ENCODE measurements around the gene GTF2H4. TPM values are rescaled to one million over a fixed set of nuclear protein-coding genes. Genes with fewer than 3 reads are reported as not detected.

Gene GTF2H4
- total and polyA plus RNA-seq, 2 of the 8 experiments (the other 6 are each of a cell fraction or from before 2014, with no cell fraction given): 42.3 to 53.4 TPM

DNA sequence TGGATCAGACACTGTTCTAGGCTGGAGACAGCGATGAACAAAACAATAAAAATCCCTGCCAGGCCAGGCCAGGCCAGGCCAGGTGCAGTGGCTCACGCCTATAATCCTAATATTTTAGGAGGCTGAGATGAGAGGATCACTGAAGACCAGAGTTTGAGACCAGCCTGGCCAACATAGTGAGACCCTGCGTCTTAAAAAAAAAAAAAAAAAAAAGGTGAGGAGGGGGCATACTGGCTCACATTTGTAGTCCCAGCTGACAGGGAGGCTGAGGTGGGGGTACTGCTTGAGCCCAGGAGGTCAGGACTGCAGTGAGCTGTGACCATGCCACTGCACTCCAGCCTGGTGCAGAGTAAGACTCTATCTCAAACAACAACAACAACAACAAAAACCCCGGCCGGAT is 37.3 kb downstream of the GTF2H4 start:
- H3K27ac ChIP-seq (ENCODE audit: low read depth, low read length): no peak overlapping the region
- H3K18ac ChIP-seq (ENCODE audit: extremely low read depth, low read length): no peak overlapping the region
- H3K4me1 ChIP-seq (replicated peaks in 1 of 4; ENCODE audit: control insufficient read depth in 3 of 4, insufficient read depth in 4 of 4, low read length in 3 of 4): peaks cover 6 to 9% (median 8%) of the 10 kb centered on the region in 4 experiments
- no peak overlapping the region for H2BK15ac ChIP-seq (ENCODE audit: low read length)
- H4K20me1 ChIP-seq (replicated peaks in 1 of 2; ENCODE audit: control insufficient read depth in 1 of 2, insufficient read depth in 2 of 2, low read length in 2 of 2): no peaks in the 10 kb centered on the region
- H3K36me3 ChIP-seq (ENCODE audit: control insufficient read depth in 2 of 4, insufficient read depth in 4 of 4, low read length in 3 of 4): no peaks in the 10 kb centered on the region
- H3K9ac ChIP-seq (replicated peaks in 1 of 4; ENCODE audit: extremely low read depth in 1 of 4, low read depth in 3 of 4, low read length in 3 of 4): no peak overlapping the region
- no peaks in the 10 kb centered on the region for H3K9me3 ChIP-seq (ENCODE audit: insufficient read depth in 2 of 2, low read depth in 1 of 2, low read length in 1 of 2)
- H3K4ac ChIP-seq (replicated peaks; ENCODE audit: insufficient read length, low read depth, low read length): no peak overlapping the region
- DNase-seq (ENCODE audit: low read depth in 1 of 2, low spot score in 2 of 2) (no peak), FAIRE-seq (no peak)
- no peak overlapping the region for H3K23ac ChIP-seq (ENCODE audit: insufficient read length)
- no peak overlapping the region for H3K4me2 ChIP-seq (ENCODE audit: insufficient read depth in 1 of 2, low read depth in 2 of 2, low read length in 2 of 2)
- no peak overlapping the region for H4K91ac ChIP-seq (replicated peaks; ENCODE audit: insufficient read length, low read length)
- TF ChIP-seq KDM4A (IDR thresholded peaks at IDR 0.05; ENCODE audit: low read depth, low read length, severe bottlenecking) (no peak), RBBP5 (IDR thresholded peaks at IDR 0.05; ENCODE audit: borderline replicate concordance, low read depth, low read length) (no peak), MAFK (IDR thresholded peaks at IDR 0.05; ENCODE audit: low read depth, low read length) (no peak), YY1 (IDR thresholded peaks at IDR 0.05; ENCODE audit: low read depth, low read length) (no peak), SAP30 (IDR thresholded peaks at IDR 0.05; ENCODE audit: insufficient read depth, insufficient replicate concordance, low read length) (no peak), SIRT6 (IDR thresholded peaks at IDR 0.05; ENCODE audit: low read length) (no peak), SP1 (IDR thresholded peaks at IDR 0.05; ENCODE audit: low read depth, low read length) (no peak), SIX5 (IDR thresholded peaks at IDR 0.05; ENCODE audit: low read depth, low read length) (no peak), BACH1 (IDR thresholded peaks at IDR 0.05; ENCODE audit: low read length) (no peak), KDM5A (IDR thresholded peaks at IDR 0.05; ENCODE audit: low read length) (no peak), RFX5 (IDR thresholded peaks at IDR 0.05; ENCODE audit: borderline replicate concordance, low read depth, low read length) (no peak), POU5F1 (IDR thresholded peaks at IDR 0.05; ENCODE audit: low read depth, low read length) (no peak)
- TF ChIP-seq, protein P1, sequence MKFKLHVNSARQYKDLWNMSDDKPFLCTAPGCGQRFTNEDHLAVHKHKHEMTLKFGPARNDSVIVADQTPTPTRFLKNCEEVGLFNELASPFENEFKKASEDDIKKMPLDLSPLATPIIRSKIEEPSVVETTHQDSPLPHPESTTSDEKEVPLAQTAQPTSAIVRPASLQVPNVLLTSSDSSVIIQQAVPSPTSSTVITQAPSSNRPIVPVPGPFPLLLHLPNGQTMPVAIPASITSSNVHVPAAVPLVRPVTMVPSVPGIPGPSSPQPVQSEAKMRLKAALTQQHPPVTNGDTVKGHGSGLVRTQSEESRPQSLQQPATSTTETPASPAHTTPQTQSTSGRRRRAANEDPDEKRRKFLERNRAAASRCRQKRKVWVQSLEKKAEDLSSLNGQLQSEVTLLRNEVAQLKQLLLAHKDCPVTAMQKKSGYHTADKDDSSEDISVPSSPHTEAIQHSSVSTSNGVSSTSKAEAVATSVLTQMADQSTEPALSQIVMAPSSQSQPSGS (IDR thresholded peaks at IDR 0.05; ENCODE audit: low read length): no peak
- H4K8ac ChIP-seq (ENCODE audit: extremely low read depth, insufficient read depth, low read length): no peak overlapping the region
- H2AFZ ChIP-seq (ENCODE audit: low read length): no peak overlapping the region
- ChIA-PET CTCF (ENCODE audit: partially characterized antibody) (interaction anchor here (0.7 to 1.9 kb wide), 9 partner anchors 10 to 284 kb away, joined by 3 to 7 read pairs (median 4); no protein-coding TSS in a partner anchor), POLR2A (ENCODE audit: partially characterized antibody) (interaction anchor here (0.6 to 1.4 kb wide), 2 partner anchors 9 to 346 kb away, joined by 3 to 5 read pairs; no protein-coding TSS in a partner anchor)
- H3K79me1 ChIP-seq (ENCODE audit: low read depth, low read length): no peaks in the 10 kb centered on the region
- 89% methylated on average over 5 of the region's 5 CpGs; no CpG with 5 or more reads in 1 of the 2 experiments for WGBS, 2 experiments (ENCODE audit: extremely low coverage in 1 of 2, insufficient coverage in 1 of 2, insufficient read length in 1 of 2, insufficient replicate concordance in 2 of 2, low coverage in 1 of 2, low lambda C conversion rate in 2 of 2, missing lambda C conversion rate in 1 of 2)
- H3K4me3 ChIP-seq (ENCODE audit: extremely low read depth in 1 of 4, insufficient read depth in 2 of 4, low read depth in 3 of 4, low read length in 4 of 4): no peak overlapping the region
- H3K56ac ChIP-seq (replicated peaks; ENCODE audit: insufficient read length, low read depth, low read length): no peak overlapping the region
- H2AK5ac ChIP-seq (ENCODE audit: low read depth, low read length): no peak overlapping the region
- no peak overlapping the region for H4K5ac ChIP-seq (ENCODE audit: insufficient read length, low read depth, low read length)
- H2BK12ac ChIP-seq (ENCODE audit: low read depth, low read length): no peak overlapping the region
- no peaks in the 10 kb centered on the region; the same call in 1 of the 2 replicates for H3K23me2 ChIP-seq (ENCODE audit: low read depth, low read length)
- H2BK120ac ChIP-seq (replicated peaks; ENCODE audit: low read depth, low read length): no peak overlapping the region
- H3K79me2 ChIP-seq (ENCODE audit: control insufficient read depth in 1 of 2, insufficient read depth in 2 of 2, low read length in 2 of 2): no peaks in the 10 kb centered on the region
- H3K27me3 ChIP-seq (replicated peaks in 1 of 4; ENCODE audit: control insufficient read depth in 3 of 4, extremely low read depth in 1 of 4, insufficient read depth in 3 of 4, low read length in 3 of 4): no peaks in the 10 kb centered on the region
- H2BK5ac ChIP-seq (ENCODE audit: low read depth, low read length): no peak overlapping the region
- H2BK20ac ChIP-seq (ENCODE audit: low read length): no peak overlapping the region
- no peak overlapping the region for H3K14ac ChIP-seq (ENCODE audit: insufficient read length)

Measured in H1 (cell line).